Colon (tissue), 2 donors: Measurements from ENCODE around the gene SRXN1.
"Not testable (repeated sequence)": the region's sequence is repeated elsewhere in the genome, so short reads cannot be mapped to it uniquely, and the experiment has no call there.

Experiments
- FAIRE-seq: peaks from 2 replicates; lab custom pipeline; 2012; peaks lifted over from hg19 to GRCh38; lab: Jason Lieb, UNC
- donor health status: control.
- donor health status: control.

The SRXN1 gene

GRCh38 chr20:653110-653589 lies at the start of gene SRXN1:
Gene SRXN1 (minus strand): TSS chr20:653200. CDS start chr20:653185, 15 bp downstream.
- FAIRE-seq = no peak

- no peak for FAIRE-seq
These were observed 48.6 kb upstream of the SRXN1 start for GRCh38 chr20:701401-702129.

DNA sequence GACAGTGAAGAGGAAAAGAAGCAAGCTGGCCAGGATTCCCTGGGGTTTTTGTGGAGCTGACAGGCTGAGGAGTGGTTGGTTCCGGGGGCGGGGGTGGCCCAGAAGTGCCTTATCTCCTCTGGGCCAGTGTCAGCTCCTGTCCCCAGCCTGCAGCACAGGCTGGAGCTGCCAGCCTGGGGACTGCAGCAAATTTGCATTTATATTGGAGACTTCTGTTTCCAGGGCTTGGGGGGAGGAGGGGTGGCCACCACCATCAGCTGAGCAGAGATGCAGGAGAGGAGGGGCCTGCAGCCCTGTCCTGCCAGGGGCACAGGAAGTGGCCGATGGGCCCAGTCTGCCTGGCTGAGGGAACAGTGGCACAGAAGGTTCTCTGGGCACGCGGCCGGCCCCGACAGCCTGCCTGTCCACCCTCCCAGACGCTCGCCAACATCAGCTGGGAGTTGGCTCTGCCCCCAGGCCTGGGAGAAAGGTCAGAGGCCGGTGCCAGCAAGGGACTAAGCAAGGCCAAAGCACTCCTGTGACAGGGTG lies 46.9 kb upstream of the SRXN1 start:
- FAIRE-seq = no peak

DNA sequence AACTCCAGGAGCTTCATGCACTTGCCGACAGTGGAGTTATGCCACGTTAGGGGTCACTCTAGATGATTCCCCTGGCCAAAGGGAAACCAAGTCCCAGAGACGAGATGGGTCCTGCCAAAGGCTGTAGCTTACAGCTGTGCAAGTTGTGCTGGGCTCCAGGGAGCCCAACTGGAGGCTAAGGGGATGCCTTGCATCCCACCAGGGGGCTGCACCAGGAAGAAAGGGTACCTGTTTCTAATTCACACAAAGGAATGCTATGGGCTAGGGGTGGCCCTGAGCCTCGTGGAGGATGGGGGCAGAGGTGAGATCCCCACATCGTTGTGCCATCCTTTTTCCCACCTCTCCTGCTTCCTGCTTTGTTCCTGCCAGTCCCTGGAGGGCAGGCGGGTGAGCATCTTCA lies 46.3 kb upstream of the SRXN1 start:
- no peak for FAIRE-seq

DNA sequence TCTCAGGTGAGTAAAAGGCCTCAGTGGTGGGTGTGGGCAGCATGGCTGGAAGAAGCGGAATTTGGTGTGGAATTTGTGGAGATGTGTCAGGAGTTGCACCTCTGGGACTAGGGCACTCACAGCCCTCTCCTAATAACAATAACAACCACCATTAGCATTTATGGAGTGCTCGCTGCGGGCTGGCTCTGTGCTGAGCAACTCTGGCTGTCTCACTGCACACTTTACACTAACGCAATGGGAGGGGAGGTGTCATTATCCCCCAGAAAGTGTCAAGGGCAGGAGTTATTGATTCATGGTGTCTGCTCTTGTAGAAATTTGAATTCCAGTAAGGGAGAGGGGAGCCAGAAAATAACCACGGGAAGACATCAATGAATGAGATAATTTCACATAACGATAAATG lies 45.3 kb upstream of the SRXN1 start:
- no peak for FAIRE-seq

- no peak for FAIRE-seq
These were observed 44.8 kb upstream of the SRXN1 start for GRCh38 chr20:697826-698225.

DNA sequence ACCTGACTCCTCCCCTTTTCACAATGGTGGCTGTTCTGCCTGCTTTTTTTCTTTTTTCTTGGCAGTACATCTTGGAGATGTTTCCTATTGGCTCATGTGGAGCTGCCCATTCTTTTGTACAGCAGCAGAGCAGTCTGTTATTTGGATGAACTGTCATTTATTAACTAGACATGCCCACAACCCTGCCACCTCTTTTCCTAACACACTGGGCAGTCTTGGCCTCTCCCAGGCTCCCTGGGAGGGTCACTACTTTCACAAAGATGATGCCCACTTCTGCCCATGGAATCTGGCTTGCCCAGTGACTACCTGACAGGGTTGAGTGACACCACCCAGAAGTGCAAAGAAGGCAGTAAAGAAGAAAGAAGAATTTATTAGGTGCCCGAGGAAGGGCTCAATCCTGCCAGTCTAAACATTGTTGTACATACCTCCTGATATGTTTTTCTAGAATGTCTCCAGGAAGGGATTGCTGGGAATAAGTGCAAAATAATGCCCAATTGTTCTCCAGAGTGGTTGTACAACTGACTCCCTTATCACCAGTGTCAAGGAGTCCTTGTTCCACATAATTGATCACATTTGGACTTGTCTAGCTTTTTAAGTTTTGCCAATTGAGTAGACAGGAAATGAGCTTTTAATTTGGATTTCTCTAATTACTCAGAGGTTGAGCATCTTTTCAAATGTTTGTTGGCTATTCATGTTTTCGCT lies 42.3 kb upstream of the SRXN1 start:
- FAIRE-seq = no peak

DNA sequence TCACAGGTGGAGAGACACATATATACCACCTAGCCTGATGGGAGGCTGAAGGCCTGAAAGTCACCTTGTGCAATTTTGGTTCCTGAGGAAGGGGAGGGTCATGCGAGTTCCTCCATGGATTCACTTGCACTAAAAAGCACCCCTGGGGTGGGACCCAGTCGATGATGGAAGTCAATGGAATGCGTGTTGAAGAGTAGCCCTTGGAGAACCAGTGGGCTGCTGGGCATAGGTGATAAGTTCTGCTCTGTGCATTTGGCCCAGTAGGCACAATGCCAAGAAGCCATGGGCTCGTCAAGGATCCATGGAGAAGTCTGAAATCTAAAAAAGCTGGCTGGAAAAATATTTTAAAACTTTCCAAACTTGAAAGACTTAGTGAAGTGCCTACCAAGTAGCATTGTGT lies 41.5 kb upstream of the SRXN1 start:
- FAIRE-seq = no peak

GRCh38 chr20:693786-694185 lies 40.8 kb upstream of the SRXN1 start:
- not testable (repeated sequence) for FAIRE-seq

GRCh38 chr20:692044-692443 lies 39.0 kb upstream of the SRXN1 start:
- no peak for FAIRE-seq

GRCh38 chr20:689947-690346 lies 36.9 kb upstream of the SRXN1 start:
- no peak for FAIRE-seq

DNA sequence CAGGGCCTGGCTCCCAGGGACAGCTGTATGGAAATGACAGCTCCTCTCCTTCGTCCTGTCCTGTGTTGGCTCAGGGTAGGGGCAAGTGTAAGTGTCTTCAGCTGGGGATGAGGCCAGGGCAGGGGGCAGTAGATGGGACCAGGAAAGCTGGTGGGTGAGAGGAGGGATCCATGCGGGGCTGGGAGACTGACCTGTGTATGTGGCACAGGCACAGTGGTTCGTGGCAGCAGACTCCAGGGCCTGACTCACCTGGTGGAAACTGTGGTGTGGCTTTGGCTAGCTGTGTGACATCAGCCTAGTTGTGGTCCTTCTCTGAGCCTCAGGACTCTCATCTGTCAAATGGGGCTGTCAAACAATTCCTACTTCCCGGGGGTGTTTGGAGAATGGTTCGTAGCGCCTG lies 36.3 kb upstream of the SRXN1 start:
- no peak for FAIRE-seq

DNA sequence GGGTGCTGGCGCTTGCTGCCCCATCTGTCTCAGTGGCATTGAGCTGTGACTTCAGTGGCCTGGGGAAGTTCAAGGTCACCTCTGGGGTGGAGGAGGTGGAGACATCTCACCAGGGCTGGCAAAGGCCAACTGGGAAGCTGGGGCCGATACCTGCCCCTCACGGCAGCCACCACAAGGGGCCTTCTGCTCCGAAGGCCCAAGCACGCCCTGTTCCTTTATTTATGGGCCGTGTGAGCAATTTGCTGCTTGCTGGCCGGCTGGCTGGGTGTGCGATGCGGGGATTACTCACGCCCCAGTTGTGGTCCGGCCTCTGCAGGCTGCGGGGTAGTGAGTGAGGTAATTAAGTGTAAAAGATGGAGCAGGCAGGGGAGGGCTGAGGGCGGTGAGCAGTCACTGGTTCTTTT lies 35.8 kb upstream of the SRXN1 start:
- FAIRE-seq = no peak

GRCh38 chr20:687468-688203 lies 34.6 kb upstream of the SRXN1 start:
- no peak for FAIRE-seq

DNA sequence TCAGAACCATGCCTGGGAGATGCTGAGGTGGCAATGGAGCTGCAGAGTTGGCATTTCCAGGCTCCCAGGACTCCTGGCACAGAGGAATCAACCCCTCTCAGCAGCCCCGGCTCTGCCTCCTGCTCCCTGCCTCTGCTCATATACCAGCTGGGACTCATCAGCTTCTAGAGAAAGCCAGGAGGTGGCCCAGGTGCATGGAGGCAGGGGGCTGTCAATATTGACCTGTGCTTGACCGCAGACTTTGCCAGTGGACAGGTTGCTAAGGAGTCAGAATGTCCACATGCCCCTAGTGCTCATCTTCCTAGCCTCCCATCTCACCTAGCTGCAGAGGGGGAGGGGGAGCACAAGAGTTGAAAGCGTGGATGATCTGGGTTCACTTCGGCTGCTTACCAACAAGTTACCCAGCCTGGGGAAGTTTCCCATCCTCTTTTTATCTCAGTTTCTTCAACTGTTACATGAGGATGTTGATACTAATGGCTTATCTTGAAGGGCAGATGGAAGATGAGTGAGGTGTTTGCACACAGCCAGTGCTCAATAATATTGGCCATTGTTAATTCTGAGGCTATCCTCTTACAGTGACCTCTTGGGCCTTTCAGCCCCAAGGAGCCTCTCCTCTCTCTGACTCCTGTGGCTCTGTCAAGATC lies 31.8 kb upstream of the SRXN1 start:
- FAIRE-seq = no peak

DNA sequence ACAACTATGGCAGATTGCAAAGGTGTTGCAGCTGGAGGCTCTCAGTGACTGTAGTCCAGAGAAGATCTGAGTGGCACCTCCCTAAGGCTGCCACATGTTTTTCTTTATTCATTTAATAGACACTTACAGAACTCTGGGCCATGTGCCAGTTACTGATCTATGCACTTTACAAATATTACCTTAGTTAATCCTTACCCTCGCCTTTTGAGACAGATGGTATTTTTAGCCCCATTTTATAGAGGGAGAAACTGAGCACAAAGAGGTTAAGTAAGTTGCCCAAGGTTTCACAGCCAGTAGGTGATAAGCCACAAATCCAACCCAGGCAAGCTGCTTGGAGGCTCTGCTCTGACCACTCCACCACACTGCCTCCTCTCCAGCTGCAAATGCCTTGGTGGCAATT lies 29.1 kb upstream of the SRXN1 start:
- no peak for FAIRE-seq

- FAIRE-seq = no peak
These were observed 27.7 kb upstream of the SRXN1 start for GRCh38 chr20:680638-681187.

- FAIRE-seq = no peak
These were observed 25.0 kb upstream of the SRXN1 start for GRCh38 chr20:677957-678356.

DNA sequence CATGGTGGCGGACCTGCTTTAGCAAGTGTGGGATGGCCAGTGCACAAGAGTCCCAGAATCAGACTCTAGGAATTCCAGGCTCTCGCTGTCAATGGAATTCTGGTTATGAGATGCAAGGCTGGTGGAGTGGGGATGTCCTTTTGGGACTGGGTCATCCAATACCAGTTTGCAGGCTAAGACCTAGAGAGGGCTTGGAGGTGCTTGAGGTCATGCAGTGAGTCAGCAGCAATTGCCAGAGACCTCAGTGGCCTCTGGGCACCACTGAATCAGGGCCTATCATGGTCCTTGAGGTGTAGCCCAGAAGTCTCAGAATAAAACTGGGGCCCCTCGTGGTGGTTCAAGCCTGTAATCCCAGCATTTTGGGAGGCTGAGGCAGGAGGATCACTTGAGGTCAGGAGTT lies 24.0 kb upstream of the SRXN1 start:
- no peak for FAIRE-seq

DNA sequence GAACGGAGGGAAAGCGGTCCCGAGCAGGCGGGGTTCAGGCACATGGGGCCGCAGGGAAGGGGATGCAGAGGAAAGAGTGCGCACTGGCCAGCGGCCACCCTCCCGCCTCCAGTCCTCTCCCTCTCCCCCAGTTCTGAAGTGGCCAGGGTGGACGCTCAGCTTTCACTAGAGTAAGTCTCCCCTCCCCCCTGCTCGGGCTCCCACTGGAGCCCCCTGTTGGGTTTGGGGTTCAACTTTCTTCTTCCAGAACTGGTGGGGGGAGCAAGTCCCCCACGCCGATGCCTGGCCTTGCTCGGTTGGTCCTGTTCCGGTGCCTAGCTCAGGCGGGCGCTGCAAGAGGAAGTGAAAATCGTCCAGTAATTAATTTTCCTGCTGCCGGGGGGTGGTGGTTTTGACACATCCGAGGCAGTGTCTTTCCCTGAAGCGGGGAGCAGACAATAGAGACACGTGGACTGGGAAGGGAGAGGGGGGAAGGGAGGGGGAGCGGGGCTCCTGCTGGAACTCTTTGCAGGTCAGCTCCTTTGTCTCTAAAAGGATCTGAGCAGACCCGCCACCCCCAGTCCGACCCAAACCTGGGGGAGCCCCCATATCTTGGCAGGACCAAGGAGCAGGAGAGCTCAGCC lies 23.4 kb upstream of the SRXN1 start:
- FAIRE-seq = no peak
